AG09309 (cell line): ENCODE results near the gene EIF4E.
"Not testable (repeated sequence)": the region's sequence is repeated elsewhere in the genome, so short reads cannot be mapped to it uniquely, and the experiment has no call there.

Experiments used
- DNase-seq: peaks from one replicate; pipeline ENCODE4 v3.0.0-alpha.2; 2010; ENCODE audit warnings: low read depth
- H3K4me3 ChIP-seq: 2 replicates; pipeline ENCODE4 v1.5.1; 2011; ENCODE audit warnings: mild to moderate bottlenecking, low read depth, low read length, moderate library complexity; ENCODE audit not compliant: control insufficient read depth
- CTCF ChIP-seq: IDR thresholded peaks from 2 replicates; pipeline ENCODE4 v1.5.1; 2011; ENCODE audit warnings: mild to moderate bottlenecking, low read depth, low read length, inconsistent platforms; ENCODE audit not compliant: insufficient read depth, control insufficient read depth; ENCODE audit errors: missing control alignments

Gene EIF4E

GRCh38 chr4:98838531-98838930 lies 90.4 kb downstream of the EIF4E start:
- DNase-seq: no peak
- no peak for TF ChIP-seq CTCF
- H3K4me3 ChIP-seq: no peak overlapping the region

GRCh38 chr4:98833384-98833783 lies 95.5 kb downstream of the EIF4E start:
- DNase-seq: no peak
- no peak for TF ChIP-seq CTCF
- no peak overlapping the region for H3K4me3 ChIP-seq

DNA sequence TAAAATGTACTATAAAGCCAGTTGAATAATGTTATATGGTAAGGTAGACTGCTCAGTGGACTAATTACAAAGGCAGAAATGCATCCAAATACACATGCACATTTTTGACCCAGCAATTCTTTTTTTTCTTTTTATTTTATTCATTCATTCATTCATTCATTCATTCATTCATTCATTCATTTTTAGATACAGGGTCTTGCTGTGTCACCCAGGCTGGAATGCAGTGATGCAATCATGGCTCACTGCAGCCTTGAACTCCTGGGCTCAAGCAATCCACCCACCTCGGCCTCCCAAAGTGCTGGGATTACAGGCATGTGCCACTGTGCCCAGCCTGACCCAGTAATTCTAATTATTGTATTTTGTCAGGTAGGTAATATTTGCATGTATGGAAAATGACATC lies 97.9 kb downstream of the EIF4E start:
- H3K4me3 ChIP-seq, DNase-seq: not testable (repeated sequence)
